HEK293T (cell line): ENCODE results near the gene TBC1D22A.

Experiments
- ELF4 ChIP-seq: fragments of 450-650 bp; IDR thresholded peaks from 2 replicates; pipeline ENCODE4 v1.6.1; 2017; ENCODE audit warnings: antibody characterized with exemption
- L3MBTL2 ChIP-seq: fragments of 450-650 bp; conservative IDR thresholded peaks from 2 replicates; pipeline ENCODE4 v1.6.1; 2016; ENCODE audit warnings: mild to moderate bottlenecking
- PKNOX1 ChIP-seq: fragments of 450-650 bp; IDR thresholded peaks from 2 replicates; pipeline ENCODE4 v1.6.1; 2016

GRCh38 chr22:47010211-47010610, 247.8 kb downstream of the TBC1D22A start:
- no peak for TF ChIP-seq ELF4
- no peak for TF ChIP-seq L3MBTL2
- no peak for TF ChIP-seq PKNOX1
